Vagina (tissue), 2 donors: Measurements from ENCODE around the gene ARID3A. TPM values are rescaled to one million over a fixed set of nuclear protein-coding genes. Genes with fewer than 3 reads are reported as not detected.

ENCODE experiments used
- DNase-seq, 2 donors: peaks; one replicate each; pipeline ENCODE4 v3.0.0-alpha.2; 2017; ENCODE audit errors: extremely low spot score in 2 of 2
- H3K27ac ChIP-seq: fragments of 200-600 bp; sonication (generic); one replicate; pipeline ENCODE4 v1.5.1; 2019
- H3K27me3 ChIP-seq: fragments of 200-600 bp; sonication (generic); one replicate; pipeline ENCODE4 v1.5.1; 2019
- H3K36me3 ChIP-seq, 2 donors: fragments of 200-600 bp; sonication (generic); one replicate each; pipeline ENCODE4 v1.5.1; 2017 to 2019
- H3K4me1 ChIP-seq: fragments of 200-600 bp; sonication (generic); one replicate; pipeline ENCODE4 v1.5.1; 2019
- H3K4me3 ChIP-seq, 2 donors: fragments of 200-600 bp; sonication (generic); 1 replicate in 1 of 2; 2 replicates in 1 of 2; pipeline ENCODE4 v1.5.1; 2016 to 2019
- H3K9me3 ChIP-seq: fragments of 200-600 bp; sonication (generic); one replicate; pipeline ENCODE4 v1.5.1; 2019
- POLR2A ChIP-seq, 2 donors: fragments of 450-650 bp; IDR thresholded peaks; one replicate each; pipeline ENCODE4 v1.6.1; 2017; ENCODE audit warnings: antibody characterized with exemption in 2 of 2, mild to moderate bottlenecking in 2 of 2, moderate library complexity in 2 of 2
- POLR2AphosphoS5 ChIP-seq, 2 donors: sonication (generic); formaldehyde crosslinking; IDR thresholded peaks; one replicate each; pipeline ENCODE4 v1.9.0; 2017; ENCODE audit warnings: antibody characterized with exemption in 2 of 2, mild to moderate bottlenecking in 2 of 2, low read depth in 1 of 2; ENCODE audit not compliant: insufficient read depth in 1 of 2
- intact Hi-C: fragments of 100-400 bp; cut with DNase I; formaldehyde crosslinking; loops from one replicate; pipeline ENCODE4 v1.15.1; 2023
- total RNA-seq: library from RNA; depleted of rRNA; stranded (reverse); fragments of >200 nt; gene quantifications from one replicate; pipeline ENCODE4 v1.2.3, GENCODE V29; 2016
- TF ChIP-seq, protein P1 (sequence below), 3 experiments: fragments of 450-650 bp in 2 of 3; fragments of 200-600 bp in 1 of 3; sonication (generic) in 1 of 3; IDR thresholded peaks; one replicate each; pipeline ENCODE4 v1.5.1; 2017 to 2019; ENCODE audit warnings: antibody characterized with exemption in 3 of 3, mild to moderate bottlenecking in 2 of 3, moderate library complexity in 2 of 3

Gene ARID3A
- total RNA-seq, 1 donor from 2014 or later, result 10.3 TPM

DNA sequence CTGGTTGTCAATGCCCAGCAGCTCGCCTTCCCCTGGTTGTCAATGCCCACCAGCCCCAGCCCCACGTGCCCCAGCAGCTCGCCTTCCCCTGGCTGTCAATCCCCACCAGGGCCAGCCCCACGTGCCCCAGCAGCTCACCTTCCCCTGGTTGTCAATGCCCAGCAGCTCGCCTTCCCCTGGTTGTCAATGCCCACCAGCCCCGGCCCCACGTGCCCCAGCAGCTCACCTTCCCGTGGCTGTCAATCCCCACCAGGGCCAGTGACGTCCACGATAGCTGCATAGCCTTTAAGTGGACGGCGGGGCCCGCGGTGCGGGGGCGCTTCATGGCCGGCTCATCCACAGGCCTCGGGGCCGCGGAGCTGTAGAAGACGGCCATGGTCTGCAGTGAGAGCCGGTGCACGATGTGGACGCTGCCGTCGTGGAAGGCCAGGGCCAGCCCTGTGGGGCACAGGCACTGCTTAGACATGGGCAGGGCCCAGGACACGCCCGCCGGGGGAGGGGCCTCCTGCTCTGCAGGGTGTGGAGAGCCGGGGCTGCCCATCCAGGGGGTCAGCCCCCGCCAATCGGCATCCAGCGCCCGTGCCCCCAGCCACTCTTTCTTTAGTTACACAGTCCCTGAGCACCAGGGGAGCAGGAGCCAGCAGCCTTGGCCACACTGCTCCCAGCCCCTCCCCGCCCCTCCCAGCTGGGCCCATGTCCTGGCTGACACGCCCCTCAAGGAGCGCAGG, 46.0 kb upstream of the ARID3A start:
- Histone ChIP-seq H3K4me1 (no peaks in the 10 kb centered on the region), H3K9me3 (no peaks in the 10 kb centered on the region), H3K27me3 (no peaks in the 10 kb centered on the region), H3K36me3 (peaks cover 3 to 72% of the 10 kb centered on the region in 2 donors), H3K4me3 (no peak overlapping the region), H3K27ac (no peak overlapping the region)
- intact Hi-C loops, result no loop called here
- TF ChIP-seq POLR2A (IDR thresholded peaks at IDR 0.05), result no peak
- no peak for TF ChIP-seq POLR2AphosphoS5 (IDR thresholded peaks at IDR 0.05; ENCODE audit: insufficient read depth in 1 of 2, low read depth in 1 of 2)
- TF ChIP-seq, protein P1, sequence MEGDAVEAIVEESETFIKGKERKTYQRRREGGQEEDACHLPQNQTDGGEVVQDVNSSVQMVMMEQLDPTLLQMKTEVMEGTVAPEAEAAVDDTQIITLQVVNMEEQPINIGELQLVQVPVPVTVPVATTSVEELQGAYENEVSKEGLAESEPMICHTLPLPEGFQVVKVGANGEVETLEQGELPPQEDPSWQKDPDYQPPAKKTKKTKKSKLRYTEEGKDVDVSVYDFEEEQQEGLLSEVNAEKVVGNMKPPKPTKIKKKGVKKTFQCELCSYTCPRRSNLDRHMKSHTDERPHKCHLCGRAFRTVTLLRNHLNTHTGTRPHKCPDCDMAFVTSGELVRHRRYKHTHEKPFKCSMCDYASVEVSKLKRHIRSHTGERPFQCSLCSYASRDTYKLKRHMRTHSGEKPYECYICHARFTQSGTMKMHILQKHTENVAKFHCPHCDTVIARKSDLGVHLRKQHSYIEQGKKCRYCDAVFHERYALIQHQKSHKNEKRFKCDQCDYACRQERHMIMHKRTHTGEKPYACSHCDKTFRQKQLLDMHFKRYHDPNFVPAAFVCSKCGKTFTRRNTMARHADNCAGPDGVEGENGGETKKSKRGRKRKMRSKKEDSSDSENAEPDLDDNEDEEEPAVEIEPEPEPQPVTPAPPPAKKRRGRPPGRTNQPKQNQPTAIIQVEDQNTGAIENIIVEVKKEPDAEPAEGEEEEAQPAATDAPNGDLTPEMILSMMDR (IDR thresholded peaks at IDR 0.05), result no peak
- DNase-seq, result no peak

DNA sequence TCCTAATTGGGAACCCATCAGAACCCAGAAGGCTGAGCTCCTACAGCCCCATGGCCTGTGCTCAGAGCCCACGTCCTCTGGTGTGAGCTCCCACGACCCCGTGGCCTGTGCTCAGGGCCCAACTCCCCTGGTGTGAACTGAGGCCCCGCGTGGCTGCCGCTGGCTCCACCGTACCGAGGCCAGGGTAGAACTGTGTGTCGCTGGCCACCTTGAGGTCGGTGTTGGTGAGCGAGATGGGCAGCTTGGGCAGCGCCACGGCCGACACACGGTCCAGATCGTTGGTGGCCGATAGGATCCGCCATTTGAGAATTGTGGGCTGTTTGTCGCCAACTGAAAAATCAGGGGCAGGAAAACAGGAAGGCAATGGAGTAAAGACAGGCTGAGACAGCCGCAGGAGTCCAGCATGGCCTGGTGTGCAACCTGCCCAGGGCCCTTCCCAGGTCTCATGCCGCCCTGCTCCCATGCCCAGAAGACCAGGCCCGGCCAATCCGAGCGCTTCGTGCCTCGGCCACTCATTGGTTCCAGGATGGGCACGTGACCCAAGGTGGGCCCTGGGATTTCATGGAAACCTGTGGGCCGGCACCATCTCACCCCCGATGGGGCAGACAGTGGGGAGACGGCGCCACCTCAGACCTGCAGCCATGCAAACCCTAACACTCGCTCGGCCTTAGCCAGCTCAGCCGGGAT, 44.3 kb upstream of the ARID3A start:
- no peak for TF ChIP-seq POLR2A (IDR thresholded peaks at IDR 0.05)
- TF ChIP-seq POLR2AphosphoS5 (IDR thresholded peaks at IDR 0.05; ENCODE audit: insufficient read depth in 1 of 2, low read depth in 1 of 2), result no peak
- TF ChIP-seq, protein P1 (IDR thresholded peaks at IDR 0.05), result no peak
- intact Hi-C loops, result no loop called here

DNA sequence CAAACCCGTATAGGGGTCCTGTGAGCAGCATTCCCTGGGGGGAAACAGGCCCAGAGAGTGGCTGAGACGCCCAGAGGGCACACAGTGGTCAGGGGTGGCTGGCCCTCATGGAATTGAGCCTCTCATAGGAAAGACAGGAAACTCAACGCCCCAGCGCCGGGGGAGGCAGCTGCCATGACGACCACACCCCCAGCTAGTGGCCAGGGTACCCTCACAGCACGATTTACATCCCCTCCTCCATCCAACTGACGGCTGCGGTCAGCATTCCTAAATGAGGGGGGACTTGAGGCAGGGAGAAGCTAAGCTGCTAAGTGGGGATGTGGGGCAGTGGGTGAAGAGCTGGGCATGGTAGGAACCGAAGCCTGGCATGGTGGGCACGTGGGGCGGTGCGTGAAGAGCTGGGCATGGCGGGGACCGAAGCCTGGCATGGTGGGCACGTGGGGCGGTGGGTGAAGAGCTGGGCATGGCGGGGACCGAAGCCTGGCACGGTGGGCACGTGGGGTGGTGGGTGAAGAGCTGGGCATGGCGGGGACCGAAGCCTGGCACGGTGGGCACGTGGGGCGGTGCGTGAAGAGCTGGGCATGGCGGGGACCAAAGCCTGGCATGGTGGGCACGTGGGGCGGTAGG, 42.9 kb upstream of the ARID3A start:
- Histone ChIP-seq H3K9me3 (no peaks in the 10 kb centered on the region), H3K4me3 (no peak overlapping the region), H3K27me3 (no peaks in the 10 kb centered on the region), H3K4me1 (no peaks in the 10 kb centered on the region), H3K27ac (no peak overlapping the region), H3K36me3 (peaks cover 3 to 71% of the 10 kb centered on the region in 2 donors)
- TF ChIP-seq POLR2AphosphoS5 (IDR thresholded peaks at IDR 0.05; ENCODE audit: insufficient read depth in 1 of 2, low read depth in 1 of 2) (no peak), POLR2A (IDR thresholded peaks at IDR 0.05) (no peak)
- TF ChIP-seq, protein P1 (IDR thresholded peaks at IDR 0.05), result no peak
- DNase-seq, result no peak
- intact Hi-C loops, result no loop called here

More for the DNA sequence above, 44.3 kb upstream of the ARID3A start:
- Histone ChIP-seq H3K9me3 (no peaks in the 10 kb centered on the region), H3K4me1 (no peaks in the 10 kb centered on the region), H3K36me3 (peaks cover 3 to 74% of the 10 kb centered on the region in 2 donors), H3K4me3 (no peak overlapping the region), H3K27me3 (no peaks in the 10 kb centered on the region), H3K27ac (no peak overlapping the region)
- DNase-seq, result no peak

DNA sequence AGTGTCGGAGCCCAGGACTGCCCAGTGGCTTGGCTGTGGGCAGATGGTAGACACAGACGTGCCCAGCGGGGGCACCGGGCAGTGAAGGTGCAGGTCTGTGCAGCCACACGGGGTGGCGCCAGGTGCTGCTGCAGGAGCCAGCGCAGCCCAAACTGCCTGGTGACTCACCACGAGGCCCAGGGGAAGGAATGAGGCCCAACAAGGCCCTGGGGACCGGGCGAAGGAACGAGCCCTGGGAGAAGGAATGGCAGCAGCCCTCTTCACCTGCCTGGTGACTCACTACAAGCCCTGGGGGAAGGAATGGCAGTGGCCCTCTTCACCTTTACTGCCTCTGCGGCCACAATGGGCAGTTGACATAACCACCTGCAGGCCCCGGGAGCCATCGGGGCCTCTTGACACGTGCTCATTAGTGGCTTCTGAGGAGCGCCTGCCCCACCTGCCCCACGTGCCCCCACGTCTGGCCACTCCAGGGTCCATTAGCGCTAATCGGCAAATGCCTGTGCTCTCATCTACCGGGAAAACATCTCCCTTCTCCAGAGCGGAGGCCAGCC, 42.1 kb upstream of the ARID3A start:
- peaks cover 3 to 78% of the 10 kb centered on the region in 2 donors for H3K36me3 ChIP-seq

More for the DNA sequence above, 42.1 kb upstream of the ARID3A start:
- no peak overlapping the region for H3K27ac ChIP-seq
- no peaks in the 10 kb centered on the region for H3K4me1 ChIP-seq
- intact Hi-C loops, result no loop called here
- no peaks in the 10 kb centered on the region for H3K9me3 ChIP-seq
- no peak for DNase-seq
- no peak overlapping the region for H3K4me3 ChIP-seq
- H3K27me3 ChIP-seq, result no peaks in the 10 kb centered on the region
- TF ChIP-seq POLR2AphosphoS5 (IDR thresholded peaks at IDR 0.05; ENCODE audit: insufficient read depth in 1 of 2, low read depth in 1 of 2), result no peak
- no peak for TF ChIP-seq POLR2A (IDR thresholded peaks at IDR 0.05)
- TF ChIP-seq, protein P1 (IDR thresholded peaks at IDR 0.05), result no peak
